Ectodermal cell (in vitro differentiated cells): Measurements from ENCODE around the gene ALDH1A1.

Source experiments
- H3K27ac ChIP-seq: 2 replicates; pipeline ENCODE4 v1.7.0; 2013; ENCODE audit warnings: mild to moderate bottlenecking, low read depth, low read length; ENCODE audit not compliant: insufficient read depth, poor library complexity, severe bottlenecking
- H3K27me3 ChIP-seq: 2 replicates; pipeline ENCODE4 v1.7.0; 2013; ENCODE audit warnings: mild to moderate bottlenecking, low read length; ENCODE audit not compliant: insufficient read depth, control insufficient read depth, poor library complexity, severe bottlenecking
- H3K36me3 ChIP-seq: one replicate; pipeline ENCODE4 v1.7.0; 2013; ENCODE audit warnings: low read length; ENCODE audit not compliant: control insufficient read depth, insufficient read depth
- H3K4me1 ChIP-seq: one replicate; pipeline ENCODE4 v1.7.0; 2013; ENCODE audit warnings: low read length; ENCODE audit not compliant: control insufficient read depth, insufficient read depth
- H3K4me3 ChIP-seq: 2 replicates; pipeline ENCODE4 v1.7.0; 2013; ENCODE audit warnings: low read depth, low read length, control low read depth; ENCODE audit not compliant: insufficient read depth
- H3K9me3 ChIP-seq: 2 replicates; pipeline ENCODE4 v1.7.0; 2013; ENCODE audit warnings: mild to moderate bottlenecking, low read length, moderate library complexity; ENCODE audit not compliant: control insufficient read depth
- WGBS, 2 experiments: methylation state at CpG; one replicate each; pipeline ENCODE4 v1.1.7; 2013; ENCODE audit warnings: missing lambda C conversion rate in 2 of 2; 5-methylcytosine and 5-hydroxymethylcytosine counted together

ALDH1A1 gene

GRCh38 chr9:72931897-72932296 lies 21.0 kb downstream of the ALDH1A1 start:
- H3K4me1 ChIP-seq, result no peaks in the 10 kb centered on the region
- H3K9me3 ChIP-seq, result no peaks in the 10 kb centered on the region
- H3K27me3 ChIP-seq, result no peaks in the 10 kb centered on the region
- no peak overlapping the region for H3K4me3 ChIP-seq
- H3K36me3 ChIP-seq, result no peaks in the 10 kb centered on the region
- H3K27ac ChIP-seq, result no peak overlapping the region

- Histone ChIP-seq H3K9me3 (no peaks in the 10 kb centered on the region), H3K4me1 (no peaks in the 10 kb centered on the region), H3K4me3 (no peak overlapping the region), H3K27ac (no peak overlapping the region), H3K36me3 (no peaks in the 10 kb centered on the region), H3K27me3 (no peaks in the 10 kb centered on the region)
- 85 to 100% methylated on average over 1 of the region's 1 CpG for WGBS, 2 experiments
Observed at GRCh38 chr9:72931437-72931836, 21.4 kb downstream of the ALDH1A1 start.

GRCh38 chr9:72930828-72931227 lies 22.0 kb downstream of the ALDH1A1 start:
- Histone ChIP-seq H3K27me3 (no peaks in the 10 kb centered on the region), H3K27ac (no peak overlapping the region), H3K4me3 (no peak overlapping the region), H3K36me3 (no peaks in the 10 kb centered on the region), H3K9me3 (no peaks in the 10 kb centered on the region), H3K4me1 (no peaks in the 10 kb centered on the region)
- WGBS, 2 experiments, result 89 to 93% methylated on average over 9 to 10 of the region's 10 CpGs

GRCh38 chr9:72929542-72929941 lies 23.3 kb downstream of the ALDH1A1 start:
- no peaks in the 10 kb centered on the region for H3K9me3 ChIP-seq
- no peaks in the 10 kb centered on the region for H3K36me3 ChIP-seq
- no peak overlapping the region for H3K27ac ChIP-seq
- 96 to 100% methylated on average over 1 of the region's 1 CpG for WGBS, 2 experiments
- no peaks in the 10 kb centered on the region for H3K27me3 ChIP-seq
- H3K4me3 ChIP-seq, result no peak overlapping the region
- no peaks in the 10 kb centered on the region for H3K4me1 ChIP-seq

- no peaks in the 10 kb centered on the region for H3K36me3 ChIP-seq
- H3K9me3 ChIP-seq, result no peaks in the 10 kb centered on the region
- H3K27ac ChIP-seq, result no peak overlapping the region
- H3K4me1 ChIP-seq, result no peaks in the 10 kb centered on the region
- 91 to 92% methylated on average over 3 to 4 of the region's 4 CpGs for WGBS, 2 experiments
- H3K4me3 ChIP-seq, result no peak overlapping the region
- H3K27me3 ChIP-seq, result no peaks in the 10 kb centered on the region
Observed at GRCh38 chr9:72928042-72928507, 24.8 kb downstream of the ALDH1A1 start.

- 100% methylated on average over 1 of the region's 1 CpG for WGBS, 2 experiments
- Histone ChIP-seq H3K4me3 (no peak overlapping the region), H3K36me3 (no peaks in the 10 kb centered on the region), H3K4me1 (no peaks in the 10 kb centered on the region), H3K27me3 (no peaks in the 10 kb centered on the region), H3K27ac (no peak overlapping the region), H3K9me3 (no peaks in the 10 kb centered on the region)
Observed at GRCh38 chr9:72926506-72926905, 26.3 kb downstream of the ALDH1A1 start.

- no peaks in the 10 kb centered on the region for H3K9me3 ChIP-seq
- no peak overlapping the region for H3K4me3 ChIP-seq
- H3K27me3 ChIP-seq, result no peaks in the 10 kb centered on the region
- WGBS, 2 experiments, result 100% methylated on average over 1 of the region's 1 CpG
- H3K4me1 ChIP-seq, result no peaks in the 10 kb centered on the region
- no peaks in the 10 kb centered on the region for H3K36me3 ChIP-seq
- no peak overlapping the region for H3K27ac ChIP-seq
Observed at GRCh38 chr9:72925891-72926290, 27.0 kb downstream of the ALDH1A1 start.

GRCh38 chr9:72925126-72925789 lies 27.6 kb downstream of the ALDH1A1 start:
- 84 to 85% methylated on average over 3 to 6 of the region's 6 CpGs for WGBS, 2 experiments
- Histone ChIP-seq H3K27ac (no peak overlapping the region), H3K4me1 (no peaks in the 10 kb centered on the region), H3K27me3 (no peaks in the 10 kb centered on the region), H3K36me3 (no peaks in the 10 kb centered on the region), H3K4me3 (no peak overlapping the region), H3K9me3 (no peaks in the 10 kb centered on the region)

GRCh38 chr9:72924154-72924790 lies 28.6 kb downstream of the ALDH1A1 start:
- H3K27me3 ChIP-seq, result no peaks in the 10 kb centered on the region
- H3K4me1 ChIP-seq, result no peaks in the 10 kb centered on the region
- H3K9me3 ChIP-seq, result no peaks in the 10 kb centered on the region
- H3K36me3 ChIP-seq, result no peaks in the 10 kb centered on the region
- 100% methylated on average over 1 of the region's 1 CpG; no CpG with 5 or more reads in 1 of the 2 experiments for WGBS, 2 experiments
- no peak overlapping the region for H3K4me3 ChIP-seq
- no peak overlapping the region for H3K27ac ChIP-seq

GRCh38 chr9:72923077-72923476 lies 29.8 kb downstream of the ALDH1A1 start:
- Histone ChIP-seq H3K36me3 (no peaks in the 10 kb centered on the region), H3K27ac (no peak overlapping the region), H3K9me3 (no peaks in the 10 kb centered on the region), H3K4me1 (no peaks in the 10 kb centered on the region), H3K4me3 (no peak overlapping the region), H3K27me3 (no peaks in the 10 kb centered on the region)
- WGBS, 2 experiments, result 71 to 90% methylated on average over 1 of the region's 1 CpG
